Endothelial cell of umbilical vein (primary cell): ENCODE measurements around the gene MFRP. TPM values are rescaled to one million over a fixed set of nuclear protein-coding genes. Genes with fewer than 3 reads are reported as not detected.

Source experiments
- BruUV-seq: library from RNA; stranded (reverse); fragments of 400-500 nt; replicated peaks from 2 replicates; lab custom pipeline; 2021; lab: Mats Ljungman, UMichigan
- CTCF ChIA-PET: fragments of 300-600, 350-600 bp; sonication (Branson Sonifier 250); formaldehyde crosslinking; loops from one replicate; lab custom pipeline; 2021; ENCODE audit warnings: antibody characterized with exemption, inconsistent platforms; lab: Charles Lee
- POLR2A ChIA-PET: fragments of 300-600, 350-600 bp; sonication (Branson Sonifier 250); formaldehyde crosslinking; loops from one replicate; lab custom pipeline; 2021; ENCODE audit warnings: antibody characterized with exemption, inconsistent platforms; lab: Charles Lee
- DNase-seq: peaks from one replicate; pipeline ENCODE4 v3.0.0-alpha.2; 2011; ENCODE audit warnings: low read depth, low spot score
- FAIRE-seq: peaks from 2 replicates; lab custom pipeline; 2011; peaks lifted over from hg19 to GRCh38; lab: Jason Lieb, UNC
- H2AFZ ChIP-seq: 2 replicates; pipeline ENCODE4 v1.6.0; 2012; ENCODE audit warnings: low read depth, low read length, control low read depth, inconsistent platforms
- H3K27ac ChIP-seq: 2 replicates; pipeline ENCODE4 v1.5.1; 2011; ENCODE audit warnings: low read depth, mild to moderate bottlenecking, control low read depth, low read length, moderate library complexity; ENCODE audit not compliant: insufficient read depth
- H3K27me3 ChIP-seq, 2 experiments: 2 replicates each; pipeline versions ENCODE4 v1.6.0 to v1.6.1; 2011; ENCODE audit warnings: low read length in 2 of 2, mixed read lengths in 1 of 2; ENCODE audit not compliant: control insufficient read depth in 2 of 2, insufficient read depth in 2 of 2
- H3K36me3 ChIP-seq, 2 experiments: 2 replicates in 1 of 2; 3 replicates in 1 of 2; pipeline ENCODE4 v1.5.1; 2011; ENCODE audit warnings: low read length in 2 of 2, mild to moderate bottlenecking in 1 of 2, moderate library complexity in 1 of 2; ENCODE audit not compliant: control insufficient read depth in 2 of 2, insufficient read depth in 2 of 2; ENCODE audit errors: extremely low read depth in 1 of 2
- H3K4me1 ChIP-seq: 3 replicates; pipeline ENCODE4 v1.5.1; 2011; ENCODE audit warnings: mild to moderate bottlenecking, low read length; ENCODE audit not compliant: control insufficient read depth, insufficient read depth; ENCODE audit errors: extremely low read depth
- H3K4me2 ChIP-seq: 2 replicates; pipeline ENCODE4 v1.6.1; 2011; ENCODE audit warnings: low read length, control low read depth, mixed read lengths; ENCODE audit not compliant: insufficient read depth
- H3K4me3 ChIP-seq, 3 experiments: fragments of 200-600 bp in 1 of 3; sonication (generic), shearing (Covaris generic) in 1 of 3; replicated peaks in 1 of 3; 2 replicates each; pipeline ENCODE4 v1.5.1; 2011 to 2016; ENCODE audit warnings: control low read depth in 3 of 3, low read length in 3 of 3, mild to moderate bottlenecking in 2 of 3, inconsistent platforms in 1 of 3, low read depth in 1 of 3, moderate library complexity in 1 of 3; ENCODE audit not compliant: insufficient read depth in 1 of 3
- H3K79me2 ChIP-seq: 2 replicates; pipeline ENCODE4 v1.6.0; 2012; ENCODE audit warnings: low read length, inconsistent platforms; ENCODE audit not compliant: control insufficient read depth, insufficient read depth
- H3K9ac ChIP-seq: replicated peaks from 2 replicates; pipeline ENCODE3; 2011; ENCODE audit warnings: low read length, control low read depth; ENCODE audit not compliant: insufficient read depth; ENCODE audit errors: extremely low read depth
- H3K9me1 ChIP-seq: replicated peaks from 3 replicates; pipeline ENCODE4 v1.6.0; 2011; ENCODE audit warnings: mild to moderate bottlenecking, low read length; ENCODE audit not compliant: control insufficient read depth, insufficient read depth; ENCODE audit errors: extremely low read depth
- H3K9me3 ChIP-seq: replicated peaks from 2 replicates; pipeline ENCODE4 v1.5.1; 2012; ENCODE audit warnings: low read length, inconsistent platforms; ENCODE audit not compliant: control insufficient read depth, insufficient read depth
- H4K20me1 ChIP-seq: replicated peaks from 2 replicates; pipeline ENCODE3; 2011; ENCODE audit warnings: mild to moderate bottlenecking, low read length; ENCODE audit not compliant: control insufficient read depth, insufficient read depth; ENCODE audit errors: extremely low read depth
- CTCF ChIP-seq, 2 donors: IDR thresholded peaks; 1 replicate in 1 of 2; 2 replicates in 1 of 2; pipeline ENCODE4 v1.5.1; 2011; ENCODE audit warnings: low read length in 2 of 2, mild to moderate bottlenecking in 2 of 2, moderate library complexity in 2 of 2, control low read depth in 1 of 2, inconsistent platforms in 1 of 2, low read depth in 1 of 2; ENCODE audit not compliant: insufficient read depth in 1 of 2; ENCODE audit errors: extremely low read depth in 1 of 2
- EZH2 ChIP-seq: IDR thresholded peaks from 2 replicates; pipeline ENCODE4 v1.6.1; 2012; ENCODE audit warnings: borderline replicate concordance, low read depth, mild to moderate bottlenecking, moderate library complexity, low read length, inconsistent platforms; ENCODE audit not compliant: severe bottlenecking
- FOS ChIP-seq: IDR thresholded peaks from 2 replicates; pipeline ENCODE4 v1.6.1; 2011; ENCODE audit warnings: mild to moderate bottlenecking, low read length, moderate library complexity, borderline replicate concordance; ENCODE audit not compliant: insufficient read depth
- GATA2 ChIP-seq: IDR thresholded peaks from 2 replicates; pipeline ENCODE4 v1.7.0; 2011; ENCODE audit warnings: low read depth, mild to moderate bottlenecking, moderate library complexity, mixed read lengths, low read length; ENCODE audit not compliant: insufficient read length, insufficient read depth
- JUN ChIP-seq: IDR thresholded peaks from 2 replicates; pipeline ENCODE4 v1.6.1; 2011; ENCODE audit warnings: borderline replicate concordance, low read depth; ENCODE audit not compliant: insufficient read length, insufficient read depth
- MAX ChIP-seq: IDR thresholded peaks from 2 replicates; pipeline ENCODE4 v1.6.1; 2011; ENCODE audit not compliant: insufficient read depth, insufficient read length
- MYC ChIP-seq: IDR thresholded peaks from one replicate; pipeline ENCODE4 v1.6.1; 2011; ENCODE audit warnings: mild to moderate bottlenecking, low read depth, low read length
- POLR2A ChIP-seq: IDR thresholded peaks from 2 replicates; pipeline ENCODE4 v1.6.1; 2012; ENCODE audit warnings: low read depth, mild to moderate bottlenecking, control low read depth, low read length
- POLR2AphosphoS5 ChIP-seq: IDR thresholded peaks from 2 replicates; pipeline ENCODE4 v1.6.1; 2012; ENCODE audit warnings: low read depth, mild to moderate bottlenecking, control low read depth, low read length, moderate library complexity; ENCODE audit not compliant: insufficient read depth
- dilution Hi-C: fragments of 300-500 bp; cut with MboI; formaldehyde crosslinking; loops from one replicate; pipeline ENCODE4 v1.15.0; 2019; ENCODE audit warnings: low sequenced_read_pairs; ENCODE audit not compliant: extremely low pct_ligation_motif_present
- intact Hi-C: fragments of 100-400 bp; cut with micrococcal nuclease; formaldehyde crosslinking; loops from one replicate; pipeline ENCODE4 v1.10.0; 2022
- polyA plus RNA-seq, 4 experiments: library from polyadenylated mRNA; depleted of rRNA in 3 of 4; stranded (reverse) in 3 of 4; unstranded in 1 of 4; fragments of >200 nt; gene quantifications; 2 replicates each; pipeline versions ENCODE4 v1.2.1 to v1.2.3, GENCODE V29; 2011 to 2012; ENCODE audit warnings: missing spikeins in 1 of 4
- total RNA-seq: library from RNA; stranded (reverse); gene quantifications from 2 replicates; pipeline ENCODE4 v1.2.3, GENCODE V29; 2021

The MFRP gene
- total and polyA plus RNA-seq, 2 donors (not counting 3 experiments of a cell fraction or from before 2014, with no cell fraction given), result 0.08 TPM; not detected in 1

GRCh38 chr11:119361941-119362725 is 15.6 kb upstream of the MFRP start:
- no peaks in the 10 kb centered on the region for H3K79me2 ChIP-seq
- no peak overlapping the region for H3K9ac ChIP-seq
- H4K20me1 ChIP-seq, result no peaks in the 10 kb centered on the region
- intact Hi-C loops, result no loop called here
- H3K9me3 ChIP-seq, result no peaks in the 10 kb centered on the region
- TF ChIP-seq POLR2A (no peak), EZH2 (no peak), MYC (no peak), GATA2 (no peak), POLR2AphosphoS5 (no peak), CTCF (IDR thresholded peaks at IDR 0.05; ENCODE audit: extremely low read depth in 1 of 2, insufficient read depth in 1 of 2, low read depth in 1 of 2, low read length in 2 of 2) (no peak), FOS (no peak), MAX (no peak), JUN (no peak)
- POLR2A ChIA-PET, result interaction anchor here (1.0 kb wide), 1 partner anchor 21 kb away, joined by 4 read pairs; the partner anchor contains the start of gene C1QTNF5
- no peak overlapping the region for H3K27ac ChIP-seq
- dilution Hi-C loops, result no loop called here
- H3K4me1 ChIP-seq, result no peaks in the 10 kb centered on the region
- FAIRE-seq, result no peak
- CTCF ChIA-PET, result interaction anchor here (1.2 to 2.8 kb wide), 5 partner anchors 9 to 23 kb away, joined by 6 to 21 read pairs (median 11); no protein-coding TSS in a partner anchor
- DNase-seq, result no peak
- peaks cover 12 to 20% of the 10 kb centered on the region in 2 experiments for H3K27me3 ChIP-seq
- no TSS peak for BruUV-seq
- no peak overlapping the region for H2AFZ ChIP-seq
- H3K4me3 ChIP-seq, result no peak overlapping the region
- H3K9me1 ChIP-seq, result no peaks in the 10 kb centered on the region
- no peaks in the 10 kb centered on the region for H3K36me3 ChIP-seq
- no peak overlapping the region for H3K4me2 ChIP-seq
